H9 (cell line): ENCODE data around the gene MTX1. TPM values are rescaled to one million over a fixed set of nuclear protein-coding genes. Genes with fewer than 3 reads are reported as not detected.
A peak's percentile ranks its signal among the peaks of the same experiment; 100 is the strongest.
"Not testable (repeated sequence)": the region's sequence is repeated elsewhere in the genome, so short reads cannot be mapped to it uniquely, and the experiment has no call there.

ENCODE experiments used
- DNase-seq: peaks from one replicate; pipeline ENCODE4 v3.0.0-alpha.2; 2017
- H2AFZ ChIP-seq: one replicate; pipeline ENCODE4 v1.6.1; 2013; ENCODE audit warnings: mild to moderate bottlenecking, low read length, control low read depth, moderate library complexity
- H2AK5ac ChIP-seq: 2 replicates; pipeline ENCODE4 v1.6.1; 2013; ENCODE audit warnings: low read length, control low read depth, mixed read lengths; ENCODE audit not compliant: insufficient read length
- H2BK120ac ChIP-seq: one replicate; pipeline ENCODE4 v1.6.1; 2013; ENCODE audit warnings: low read depth, mild to moderate bottlenecking, low read length, control low read depth, inconsistent platforms; ENCODE audit not compliant: poor library complexity, severe bottlenecking
- H2BK12ac ChIP-seq: 2 replicates; pipeline ENCODE4 v1.6.1; 2013; ENCODE audit warnings: low read length, control low read depth, mixed read lengths, low read depth; ENCODE audit not compliant: insufficient read length
- H2BK15ac ChIP-seq: 2 replicates; pipeline ENCODE4 v1.6.1; 2013; ENCODE audit warnings: low read depth, low read length, control low read depth
- H2BK20ac ChIP-seq: one replicate; pipeline ENCODE4 v1.6.1; 2013; ENCODE audit warnings: low read depth, mild to moderate bottlenecking, low read length, control low read depth, inconsistent platforms; ENCODE audit not compliant: poor library complexity, severe bottlenecking
- H2BK5ac ChIP-seq: 2 replicates; pipeline ENCODE4 v1.6.1; 2013; ENCODE audit warnings: low read length, control low read depth, mixed read lengths; ENCODE audit not compliant: insufficient read length
- H3K14ac ChIP-seq: 2 replicates; pipeline ENCODE4 v1.6.1; 2013; ENCODE audit warnings: low read length, control low read depth; ENCODE audit not compliant: insufficient read depth
- H3K18ac ChIP-seq: 2 replicates; pipeline ENCODE4 v1.6.1; 2013; ENCODE audit warnings: low read depth, mild to moderate bottlenecking, mixed read lengths, low read length, control low read depth; ENCODE audit not compliant: insufficient read length
- H3K23ac ChIP-seq: 2 replicates; pipeline ENCODE4 v1.6.1; 2013; ENCODE audit warnings: low read length, control low read depth, mixed read lengths, low read depth; ENCODE audit not compliant: insufficient read length
- H3K23me2 ChIP-seq: 2 replicates; pipeline ENCODE4 v1.6.1; 2013; ENCODE audit warnings: low read depth, mild to moderate bottlenecking, mixed read lengths, low read length, control low read depth; ENCODE audit not compliant: insufficient read length, poor library complexity, severe bottlenecking
- H3K27ac ChIP-seq: 2 replicates; pipeline ENCODE4 v1.5.1; 2013; ENCODE audit warnings: low read length, control low read depth, mixed read lengths, low read depth; ENCODE audit not compliant: insufficient read length
- H3K27me3 ChIP-seq: 2 replicates; pipeline ENCODE4 v1.6.1; 2013; ENCODE audit warnings: low read length, control low read depth, inconsistent platforms; ENCODE audit not compliant: insufficient read depth
- H3K4ac ChIP-seq: 2 replicates; pipeline ENCODE4 v1.6.1; 2013; ENCODE audit warnings: low read depth, mild to moderate bottlenecking, control low read depth, inconsistent platforms, low read length, moderate library complexity
- H3K4me1 ChIP-seq: 2 replicates; pipeline ENCODE4 v1.6.1; 2013; ENCODE audit warnings: low read length, control low read depth, inconsistent platforms; ENCODE audit not compliant: insufficient read depth
- H3K4me2 ChIP-seq: 2 replicates; pipeline ENCODE4 v1.6.1; 2013; ENCODE audit warnings: low read length, control low read depth, mixed read lengths; ENCODE audit not compliant: insufficient read length, insufficient read depth
- H3K56ac ChIP-seq: 2 replicates; pipeline ENCODE4 v1.6.1; 2013; ENCODE audit warnings: low read depth, mild to moderate bottlenecking, mixed read lengths, low read length, control low read depth; ENCODE audit not compliant: insufficient read length
- H3K79me1 ChIP-seq: 2 replicates; pipeline ENCODE4 v1.6.1; 2013; ENCODE audit warnings: low read depth, mild to moderate bottlenecking, moderate library complexity, low read length, control low read depth, inconsistent platforms; ENCODE audit not compliant: insufficient read depth, poor library complexity, severe bottlenecking
- H3K79me2 ChIP-seq: 2 replicates; pipeline ENCODE4 v1.6.1; 2013; ENCODE audit warnings: low read length, control low read depth, inconsistent platforms; ENCODE audit not compliant: insufficient read depth
- H3K9ac ChIP-seq: 2 replicates; pipeline ENCODE4 v1.6.1; 2013; ENCODE audit warnings: low read length, control low read depth, mixed read lengths; ENCODE audit not compliant: insufficient read length; ENCODE audit errors: extremely low read depth
- H3K9me3 ChIP-seq: one replicate; pipeline ENCODE4 v1.6.1; 2013; ENCODE audit warnings: low read depth, low read length, inconsistent platforms; ENCODE audit not compliant: control insufficient read depth
- H3T11ph ChIP-seq: one replicate; pipeline ENCODE4 v1.6.1; 2013; ENCODE audit warnings: mild to moderate bottlenecking, low read length, control low read depth, inconsistent platforms
- H4K20me1 ChIP-seq: one replicate; pipeline ENCODE4 v1.6.1; 2013; ENCODE audit not compliant: control insufficient read depth, insufficient read length, insufficient read depth
- H4K5ac ChIP-seq: 2 replicates; pipeline ENCODE4 v1.6.1; 2013; ENCODE audit warnings: low read depth, mild to moderate bottlenecking, mixed read lengths, low read length, control low read depth; ENCODE audit not compliant: insufficient read length
- H4K8ac ChIP-seq: replicated peaks from 2 replicates; pipeline ENCODE4 v1.6.1; 2013; ENCODE audit warnings: low read length, control low read depth, mixed read lengths, low read depth; ENCODE audit not compliant: insufficient read length
- H4K91ac ChIP-seq: 2 replicates; pipeline ENCODE4 v1.6.1; 2013; ENCODE audit warnings: low read depth, mild to moderate bottlenecking, moderate library complexity, mixed read lengths, low read length, control low read depth; ENCODE audit not compliant: insufficient read length
- H3K27ac Mint-ChIP-seq, 3 experiments: 2 replicates in 2 of 3; 3 replicates in 1 of 3; pipeline ENCODE4 v1.8.0; 2020 to 2021; ENCODE audit warnings: mixed read lengths in 3 of 3, mild to moderate bottlenecking in 1 of 3, moderate library complexity in 1 of 3
- H3K27me3 Mint-ChIP-seq: 2 replicates; pipeline ENCODE4 v1.8.0; 2021; ENCODE audit warnings: low read depth, mild to moderate bottlenecking, moderate library complexity, mixed read lengths
- H3K36me3 Mint-ChIP-seq, 3 experiments: 2 replicates in 2 of 3; 3 replicates in 1 of 3; pipeline ENCODE4 v1.8.0; 2020 to 2021; ENCODE audit warnings: low read depth in 3 of 3, mixed read lengths in 3 of 3; ENCODE audit not compliant: insufficient read depth in 1 of 3
- H3K4me1 Mint-ChIP-seq, 2 experiments: 2 replicates each; pipeline ENCODE4 v1.8.0; 2020; ENCODE audit warnings: mixed read lengths in 2 of 2
- H3K4me3 Mint-ChIP-seq, 2 experiments: 2 replicates in 1 of 2; 3 replicates in 1 of 2; pipeline ENCODE4 v1.8.0; 2020 to 2021; ENCODE audit warnings: mild to moderate bottlenecking in 2 of 2, mixed read lengths in 2 of 2, moderate library complexity in 1 of 2
- H3K9me3 Mint-ChIP-seq, 2 experiments: 2 replicates in 1 of 2; 3 replicates in 1 of 2; pipeline ENCODE4 v1.8.0; 2020; ENCODE audit warnings: mild to moderate bottlenecking in 2 of 2, mixed read lengths in 2 of 2, moderate library complexity in 1 of 2
- CTCF ChIP-seq: fragments of 200-600 bp; sonication (generic); conservative IDR thresholded peaks from 3 replicates; pipeline ENCODE4 v1.8.0; 2021; ENCODE audit warnings: antibody characterized with exemption, mild to moderate bottlenecking
- WGBS: extraction: QIAGEN DNeasy Blood & Tissue Kit; methylation state at CpG from one replicate; pipeline ENCODE4 v1.1.7; 2013; ENCODE audit warnings: missing lambda C conversion rate, low lambda C conversion rate, mixed read lengths; ENCODE audit not compliant: insufficient read length; ENCODE audit errors: extremely low coverage; 5-methylcytosine and 5-hydroxymethylcytosine counted together
- total RNA-seq: library from RNA; stranded (reverse); gene quantifications from 2 replicates; pipeline ENCODE4 v1.2.1, GENCODE V29; 2021

The MTX1 gene
- total RNA-seq, 1 experiment from 2014 or later, result 45.0 TPM

- H2BK12ac ChIP-seq, result no peak overlapping the region
- no peak overlapping the region for H3T11ph ChIP-seq
- peaks cover 5% of the 10 kb centered on the region for H3K4me1 ChIP-seq
- H2BK120ac ChIP-seq, result no peak overlapping the region
- H4K5ac ChIP-seq, result no peak overlapping the region
- H3K4ac ChIP-seq, result no peak overlapping the region
- H3K23ac ChIP-seq, result no peak overlapping the region
- no peak overlapping the region for H2BK15ac ChIP-seq
- no CpG with 5 or more reads among the region's 14 CpGs for WGBS
- H2AFZ ChIP-seq, result no peak overlapping the region
- H3K27me3 Mint-ChIP-seq, result peaks cover 5% of the 10 kb centered on the region
- H2BK20ac ChIP-seq, result no peak overlapping the region
- H2BK5ac ChIP-seq, result no peak overlapping the region
- DNase-seq, result no peak
- peaks cover 3 to 14% (median 10%) of the 10 kb centered on the region in 3 experiments; a peak in 6 of 7 replicates for H3K36me3 Mint-ChIP-seq
- H3K27me3 ChIP-seq, result no peaks in the 10 kb centered on the region
- no peak overlapping the region for H4K91ac ChIP-seq
- H4K20me1 ChIP-seq, result no peaks in the 10 kb centered on the region
- no peak overlapping the region for H2AK5ac ChIP-seq
- no peak overlapping the region for H3K4me2 ChIP-seq
- no peak overlapping the region for H3K56ac ChIP-seq
- no peak overlapping the region for H3K18ac ChIP-seq
- no peak overlapping the region for H3K27ac ChIP-seq
- H3K4me3 Mint-ChIP-seq, result no peak overlapping the region; a peak in 1 of 5 replicates
- H3K27ac Mint-ChIP-seq, result peak overlapping the region; percentile 32 to 95 (median 82)
- TF ChIP-seq CTCF, result no peak
- H3K23me2 ChIP-seq, result peaks cover 4% of the 10 kb centered on the region
- no peaks in the 10 kb centered on the region for H3K79me1 ChIP-seq
- peaks cover 0 to 2% of the 10 kb centered on the region in 2 experiments; a peak in 1 of 5 replicates for H3K9me3 Mint-ChIP-seq
- H3K79me2 ChIP-seq, result no peaks in the 10 kb centered on the region
- no peaks in the 10 kb centered on the region for H3K9me3 ChIP-seq
- peaks cover 24 to 40% of the 10 kb centered on the region in 2 experiments for H3K4me1 Mint-ChIP-seq
- H4K8ac ChIP-seq, result no peak overlapping the region
- no peak overlapping the region for H3K9ac ChIP-seq
- H3K14ac ChIP-seq, result no peak overlapping the region
Observed at GRCh38 chr1:155188268-155188667, 20.2 kb upstream of the MTX1 start.

GRCh38 chr1:155189926-155190325 lies 18.6 kb upstream of the MTX1 start:
- H3K14ac ChIP-seq, H3K4me1 ChIP-seq, H3K4me3 Mint-ChIP-seq, H3K56ac ChIP-seq, H3K9me3 ChIP-seq, H2BK120ac ChIP-seq, H3K27ac Mint-ChIP-seq, H3K27ac ChIP-seq, H3K23ac ChIP-seq, H2BK12ac ChIP-seq, H3K27me3 ChIP-seq, DNase-seq, H2BK20ac ChIP-seq, H3K27me3 Mint-ChIP-seq, H2BK15ac ChIP-seq, H4K5ac ChIP-seq, H3K4me2 ChIP-seq, H3K79me1 ChIP-seq, H4K8ac ChIP-seq, H2AK5ac ChIP-seq, H4K91ac ChIP-seq, H3K18ac ChIP-seq, H3K9ac ChIP-seq, H3T11ph ChIP-seq, H3K4ac ChIP-seq, H3K79me2 ChIP-seq, H2BK5ac ChIP-seq, H3K36me3 Mint-ChIP-seq, H4K20me1 ChIP-seq, H3K9me3 Mint-ChIP-seq, H2AFZ ChIP-seq: not testable (repeated sequence)
- H3K23me2 ChIP-seq, result peaks cover 13% of the 10 kb centered on the region
- WGBS, result no CpG with 5 or more reads among the region's 45 CpGs
- H3K4me1 Mint-ChIP-seq, result peaks cover 33 to 49% of the 10 kb centered on the region in 2 experiments
